HS-27A (cell line): ENCODE data around the gene SLC13A5.

ENCODE experiments used
- DNase-seq: peaks from one replicate; pipeline ENCODE4 v3.0.0-alpha.2; 2012; ENCODE audit warnings: low read depth, missing footprints

The SLC13A5 gene

DNA sequence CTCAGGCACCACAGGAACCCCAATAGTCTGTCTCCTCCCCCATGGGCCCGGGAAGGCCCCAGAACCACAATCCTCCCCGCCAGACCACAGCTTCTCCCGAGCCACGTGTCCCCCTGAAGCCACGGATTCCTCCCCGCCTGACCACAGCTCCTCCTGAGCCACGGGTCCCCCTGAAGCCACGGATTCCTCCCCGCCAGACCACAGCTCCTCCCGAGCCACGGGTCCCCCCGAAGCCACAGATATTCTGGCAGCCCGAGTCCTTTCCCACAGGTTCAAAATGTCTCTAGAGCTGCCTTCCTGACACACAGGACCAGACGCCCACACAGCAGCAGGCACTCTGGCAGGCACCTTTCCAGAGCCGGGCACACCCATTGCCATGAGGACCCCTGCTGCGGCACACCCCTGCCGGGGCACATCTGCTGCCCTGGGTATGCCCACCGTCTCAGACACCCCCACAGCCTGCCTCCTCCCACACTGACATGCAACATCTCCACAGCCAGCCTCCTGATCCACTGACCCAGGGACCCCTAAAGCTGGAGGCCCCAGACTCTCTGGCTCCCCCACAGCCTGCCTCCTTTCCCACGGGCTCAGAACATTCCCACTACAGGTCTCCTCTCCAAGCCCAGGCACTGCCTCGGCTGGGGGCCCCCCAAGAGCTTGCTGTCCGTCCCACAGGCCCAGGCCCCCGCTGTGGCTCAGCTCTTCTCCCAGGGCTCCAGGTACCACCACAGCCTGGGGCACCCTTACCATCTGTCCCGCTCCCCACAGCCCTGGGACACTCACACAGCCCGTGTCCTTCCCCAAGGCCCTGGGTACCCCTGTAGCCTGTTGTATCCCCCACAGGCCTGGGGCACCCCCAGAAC is 74.9 kb downstream of the SLC13A5 start:
- no peak for DNase-seq

DNA sequence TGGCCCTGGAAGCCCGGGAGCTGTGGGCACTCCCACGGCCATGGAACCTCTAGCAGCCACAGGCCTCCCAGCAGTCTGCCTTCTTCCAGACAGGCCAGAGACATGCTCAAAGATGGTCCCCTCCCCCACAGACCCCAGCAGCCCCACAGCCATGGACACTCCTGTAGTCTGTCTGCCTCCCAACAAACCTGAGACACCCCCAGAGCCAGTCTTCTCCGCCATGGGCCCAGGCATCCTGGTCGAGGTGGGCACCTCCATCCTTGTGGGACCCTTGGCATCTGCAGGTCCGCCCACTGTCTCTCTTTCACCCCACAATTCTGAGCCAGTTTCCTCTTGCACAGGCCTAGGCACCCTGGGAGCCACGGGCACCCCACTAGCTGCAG is 75.7 kb downstream of the SLC13A5 start:
- DNase-seq = no peak

DNA sequence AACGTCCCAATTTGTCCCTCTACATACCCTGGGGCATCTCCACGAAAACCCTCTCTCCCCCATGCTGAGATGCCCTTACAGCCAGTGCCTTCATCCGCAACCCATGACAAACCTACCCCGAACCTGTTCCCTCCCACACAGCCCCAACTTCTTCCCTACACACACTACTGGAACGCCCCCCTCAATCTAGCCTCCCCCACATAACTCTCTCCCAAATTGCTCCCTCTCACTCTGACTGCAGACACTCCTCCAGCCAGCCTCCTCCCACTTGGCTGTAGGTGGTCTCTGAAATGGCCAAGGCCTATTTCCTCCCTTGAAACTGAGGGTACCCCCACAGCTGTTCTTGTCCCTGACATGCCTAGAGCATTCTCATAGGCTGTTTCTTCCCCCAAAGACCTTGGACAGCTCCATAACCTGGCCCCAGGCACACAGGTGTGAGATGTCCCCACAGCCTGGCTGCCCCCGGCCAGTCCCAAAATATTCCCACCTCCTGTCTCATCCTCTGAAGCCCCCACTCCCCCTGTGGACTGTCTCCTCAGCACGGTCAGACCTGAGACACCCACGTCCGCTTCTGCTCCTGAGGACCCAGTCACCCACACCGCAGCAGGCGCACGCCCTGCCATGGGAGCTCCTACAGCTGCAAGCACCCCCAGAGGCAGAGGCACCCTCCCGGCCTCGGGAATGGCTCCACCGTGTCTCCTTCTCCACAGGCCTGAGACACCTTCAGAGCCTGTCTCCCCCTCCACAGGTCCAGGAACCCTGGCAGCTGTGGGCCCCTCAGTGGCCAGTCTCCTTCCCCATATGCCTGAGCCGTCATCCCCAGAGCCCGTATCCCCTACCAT is 76.3 kb downstream of the SLC13A5 start:
- DNase-seq = no peak

DNA sequence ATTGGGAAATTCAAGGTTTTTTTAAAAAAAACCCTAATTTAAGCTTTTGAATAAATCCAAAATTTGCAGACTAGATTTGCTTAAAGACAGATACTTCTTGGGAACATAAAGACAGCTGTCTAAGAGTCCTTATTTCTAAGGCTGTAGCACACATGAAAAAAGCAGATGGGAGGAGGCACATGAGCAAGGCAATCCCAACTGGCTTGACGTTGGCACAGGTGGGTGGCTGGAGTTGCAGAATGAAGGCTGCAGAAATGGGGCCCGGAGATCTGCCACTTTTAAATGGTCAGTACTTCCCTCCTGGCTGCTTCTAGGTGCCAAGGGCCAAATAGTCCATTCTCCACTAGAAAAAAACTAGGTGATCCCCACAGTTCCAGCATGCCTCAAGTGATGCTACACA is 77.1 kb downstream of the SLC13A5 start:
- DNase-seq = no peak
